ENCODE data around the gene MACROD1.
"Not testable (repeated sequence)": the region's sequence is repeated elsewhere in the genome, so short reads cannot be mapped to it uniquely, and the experiment has no call there.

MACROD1 gene

GRCh38 chr11:64052938-64053622, 112.8 kb downstream of the MACROD1 start:
- no peak for DNase-seq

- no peak for DNase-seq
Observed at GRCh38 chr11:64052436-64052835, 113.5 kb downstream of the MACROD1 start.

- no peak for DNase-seq
Observed at GRCh38 chr11:64051297-64051696, 114.6 kb downstream of the MACROD1 start.

- no peak for DNase-seq
Observed at GRCh38 chr11:64049509-64049908, 116.4 kb downstream of the MACROD1 start.

- no peak for DNase-seq
Observed at GRCh38 chr11:64048042-64048854, 117.7 kb downstream of the MACROD1 start.

- DNase-seq: not testable (repeated sequence)
Observed at GRCh38 chr11:64047373-64047772, 118.5 kb downstream of the MACROD1 start.

GRCh38 chr11:64045700-64046099, 120.2 kb downstream of the MACROD1 start:
- DNase-seq: no peak

- DNase-seq: no peak
Observed at GRCh38 chr11:64044730-64045393, 121.1 kb downstream of the MACROD1 start.

GRCh38 chr11:64043545-64043944, 122.4 kb downstream of the MACROD1 start:
- no peak for DNase-seq

- DNase-seq: no peak
Observed at GRCh38 chr11:64042301-64042700, 123.6 kb downstream of the MACROD1 start.

- DNase-seq: no peak
Observed at GRCh38 chr11:64041846-64042245, 124.1 kb downstream of the MACROD1 start.

GRCh38 chr11:64040684-64041322, 125.1 kb downstream of the MACROD1 start:
- no peak for DNase-seq

GRCh38 chr11:64039012-64039665, 126.8 kb downstream of the MACROD1 start:
- DNase-seq: no peak

GRCh38 chr11:64038500-64038899, 127.4 kb downstream of the MACROD1 start:
- DNase-seq: no peak

GRCh38 chr11:64037027-64037634, 128.8 kb downstream of the MACROD1 start:
- DNase-seq: no peak

GRCh38 chr11:64036087-64037026, 129.6 kb downstream of the MACROD1 start:
- DNase-seq: no peak

- no peak for DNase-seq
Observed at GRCh38 chr11:64035576-64035975, 130.3 kb downstream of the MACROD1 start, which contains the start of gene FLRT1. Gene FLRT1, plus strand, starts transcription at chr11:64035931. Its CDS starts 80,337 bp downstream, at chr11:64116268.

GRCh38 chr11:64035081-64035524, 130.8 kb downstream of the MACROD1 start:
- no peak for DNase-seq

- DNase-seq: no peak
Observed at GRCh38 chr11:64034411-64034811, 131.5 kb downstream of the MACROD1 start.

- DNase-seq: no peak
Observed at GRCh38 chr11:64032050-64032449, 133.9 kb downstream of the MACROD1 start.

GRCh38 chr11:64031001-64031400, 134.9 kb downstream of the MACROD1 start:
- no peak for DNase-seq

All from T-helper 2 cell (primary cell).